Adrenal gland (tissue), 12 donors: ENCODE data around the gene NOD2. TPM values are rescaled to one million over a fixed set of nuclear protein-coding genes. Genes with fewer than 3 reads are reported as not detected.
A peak's percentile ranks its signal among the peaks of the same experiment; 100 is the strongest.

ENCODE experiments used
- DNase-seq, 7 donors: peaks; one replicate each; pipeline ENCODE4 v3.0.0-alpha.2; 2019 to 2020
- H3K27ac ChIP-seq, 5 donors: fragments of 200-600 bp; sonication (generic) in 4 of 5; 1 replicate in 3 of 5; 2 replicates in 2 of 5; pipeline versions ENCODE4 v1.5.1 to v1.8.0; 2016 to 2020; ENCODE audit warnings: mild to moderate bottlenecking in 1 of 5
- H3K27me3 ChIP-seq: fragments of 200-600 bp; 2 replicates; pipeline ENCODE4 v1.8.0; 2021
- H3K36me3 ChIP-seq, 2 donors: fragments of 200-600 bp; replicated peaks in 1 of 2; 1 replicate in 1 of 2; 2 replicates in 1 of 2; pipeline versions ENCODE4 v1.5.1 to v1.8.0; 2018 to 2022
- H3K4me1 ChIP-seq, 2 donors: fragments of 200-600 bp; replicated peaks in 1 of 2; 1 replicate in 1 of 2; 2 replicates in 1 of 2; pipeline versions ENCODE4 v1.5.1 to v1.8.0; 2018 to 2021
- H3K4me3 ChIP-seq, 4 donors: fragments of 200-600 bp; sonication (generic) in 3 of 4; one replicate each; pipeline ENCODE4 v1.5.1; 2016 to 2018
- H3K9me3 ChIP-seq, 3 donors: fragments of 200-600 bp; sonication (generic) in 1 of 3; replicated peaks in 1 of 3; 1 replicate in 2 of 3; 2 replicates in 1 of 3; pipeline versions ENCODE4 v1.5.1 to v1.8.0; 2016 to 2021
- POLR2A ChIP-seq, 2 donors: fragments of 450-650 bp; IDR thresholded peaks; one replicate each; pipeline ENCODE4 v1.6.1; 2017; ENCODE audit warnings: antibody characterized with exemption in 2 of 2, mild to moderate bottlenecking in 2 of 2, moderate library complexity in 1 of 2
- WGBS, 4 donors: extraction: QIAGEN DNeasy Blood & Tissue Kit in 2 of 4; methylation state at CpG; one replicate each; pipeline versions ENCODE4 v1.1.5 to v1.1.7; 2013 to 2017; 5-methylcytosine and 5-hydroxymethylcytosine counted together
- intact Hi-C, 2 donors: fragments of 100-400 bp; cut with DNase I; formaldehyde crosslinking; loops; one replicate each; pipeline versions ENCODE4 v1.14.1 to v1.15.0; 2022 to 2023
- polyA plus RNA-seq, 3 donors: library from polyadenylated mRNA; stranded (reverse); fragments of 200-250 nt in 2 of 3; fragments of 350-450 nt in 1 of 3; fragmentation: Illumina TruSeq in 1 of 3; extraction: RNeasy Lipid Tissue Mini Kit (QIAGEN cat#74804) in 1 of 3; gene quantifications; one replicate each; pipeline ENCODE4 v1.2.3, GENCODE V29; 2013 to 2014
- total RNA-seq, 9 donors: library from RNA; depleted of rRNA in 4 of 9; stranded (reverse); fragments of >200 nt in 4 of 9; fragments of 120-200 nt in 1 of 9; fragmentation: NEBNext Ultra II Directional in 1 of 9; extraction: Animal tissue kit (Norgen Biotek cat#: 25700) in 1 of 9; gene quantifications; one replicate each; pipeline versions ENCODE4 v1.1.0 to v1.2.4, GENCODE V29; 2013 to 2023
- TF ChIP-seq, protein P1 (sequence below), 6 experiments: fragments of 450-650 bp in 4 of 6; fragments of 200-600 bp in 2 of 6; sonication (generic) in 1 of 6; IDR thresholded peaks; 1 replicate in 5 of 6; 2 replicates in 1 of 6; pipeline versions ENCODE4 v1.5.1 to v1.8.0; 2016 to 2021; ENCODE audit warnings: antibody characterized with exemption in 6 of 6, mild to moderate bottlenecking in 2 of 6, moderate library complexity in 1 of 6
- donor health status: healthy with polysubstance abuse.
- donor health status: Bipolar disorder and iron deficiency.
- donor health status: DM: yes; HTN: yes; CAD: no.
- donor health status: DM: no; HTN: no; CAD: no.
- donor health status: DM: no; HTN: no; CAD: no.
- donor health status: DM: yes; HTN: yes; CAD: no.

The NOD2 gene
- total and polyA plus RNA-seq, 12 donors, result 0.12 to 3.7 (median 1.1) TPM

GRCh38 chr16:50744881-50745280, 51.5 kb downstream of the NOD2 start:
- H3K4me1 ChIP-seq, result peaks cover 18 to 52% of the 10 kb centered on the region in 2 donors
- 47 to 58% (median 51%) methylated on average over 3 of the region's 3 CpGs for WGBS, 4 donors
- H3K27ac ChIP-seq, result peak overlapping the region in 2 of 5 donors; percentile 19 to 35
- no peaks in the 10 kb centered on the region for H3K27me3 ChIP-seq
- intact Hi-C loops, result no loop called here
- TF ChIP-seq, protein P1, sequence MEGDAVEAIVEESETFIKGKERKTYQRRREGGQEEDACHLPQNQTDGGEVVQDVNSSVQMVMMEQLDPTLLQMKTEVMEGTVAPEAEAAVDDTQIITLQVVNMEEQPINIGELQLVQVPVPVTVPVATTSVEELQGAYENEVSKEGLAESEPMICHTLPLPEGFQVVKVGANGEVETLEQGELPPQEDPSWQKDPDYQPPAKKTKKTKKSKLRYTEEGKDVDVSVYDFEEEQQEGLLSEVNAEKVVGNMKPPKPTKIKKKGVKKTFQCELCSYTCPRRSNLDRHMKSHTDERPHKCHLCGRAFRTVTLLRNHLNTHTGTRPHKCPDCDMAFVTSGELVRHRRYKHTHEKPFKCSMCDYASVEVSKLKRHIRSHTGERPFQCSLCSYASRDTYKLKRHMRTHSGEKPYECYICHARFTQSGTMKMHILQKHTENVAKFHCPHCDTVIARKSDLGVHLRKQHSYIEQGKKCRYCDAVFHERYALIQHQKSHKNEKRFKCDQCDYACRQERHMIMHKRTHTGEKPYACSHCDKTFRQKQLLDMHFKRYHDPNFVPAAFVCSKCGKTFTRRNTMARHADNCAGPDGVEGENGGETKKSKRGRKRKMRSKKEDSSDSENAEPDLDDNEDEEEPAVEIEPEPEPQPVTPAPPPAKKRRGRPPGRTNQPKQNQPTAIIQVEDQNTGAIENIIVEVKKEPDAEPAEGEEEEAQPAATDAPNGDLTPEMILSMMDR (IDR thresholded peaks at IDR 0.05), result no peak
- no peak for TF ChIP-seq POLR2A (IDR thresholded peaks at IDR 0.05)
- peaks cover 0 to 2% of the 10 kb centered on the region in 2 donors for H3K36me3 ChIP-seq
- H3K9me3 ChIP-seq, result no peaks in the 10 kb centered on the region
- H3K4me3 ChIP-seq, result peak overlapping the region in 1 of 4 donors; percentile 2
- no peak for DNase-seq

GRCh38 chr16:50745940-50746339, 52.5 kb downstream of the NOD2 start:
- TF ChIP-seq, protein P1 (IDR thresholded peaks at IDR 0.05), result no peak
- no peak for TF ChIP-seq POLR2A (IDR thresholded peaks at IDR 0.05)
- WGBS, 4 donors, result 76 to 85% (median 81%) methylated on average over 4 of the region's 4 CpGs
- intact Hi-C loops, result no loop called here

DNA sequence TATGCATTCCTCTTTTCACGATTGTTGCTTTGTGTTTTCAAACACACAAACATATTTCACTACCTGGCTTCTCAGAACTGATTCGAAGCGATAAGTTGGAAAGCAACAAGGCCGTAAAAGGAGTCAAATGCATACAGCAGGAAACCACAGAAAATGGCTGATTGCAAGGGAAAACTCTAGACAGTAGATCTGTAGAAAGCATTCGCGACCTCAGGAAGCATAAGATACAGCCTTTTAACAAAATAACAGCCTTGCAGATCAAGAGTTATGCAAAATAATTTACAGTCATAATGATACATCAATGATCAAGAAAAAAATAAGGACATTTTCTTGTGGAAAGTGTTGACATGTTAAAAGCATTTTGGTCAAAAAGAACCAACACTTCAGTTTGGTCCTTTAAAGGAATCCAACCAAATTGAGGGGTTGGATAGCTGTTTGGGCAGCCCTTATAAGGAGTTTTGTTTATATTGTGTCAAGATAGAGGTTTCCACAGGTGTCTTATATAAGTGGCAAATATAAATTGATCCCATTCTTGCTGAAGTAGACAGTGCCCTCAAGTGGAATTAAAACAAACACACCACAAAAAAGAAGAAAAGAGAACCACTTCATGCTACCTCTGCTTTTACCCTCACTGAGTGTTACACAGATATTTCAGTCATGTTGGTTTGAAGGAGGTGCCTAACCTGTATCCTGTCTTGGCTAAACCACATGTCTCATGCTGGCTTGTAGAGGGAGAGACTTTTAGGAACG, 54.0 kb downstream of the NOD2 start:
- intact Hi-C loops, result no loop called here
- H3K9me3 ChIP-seq, result no peaks in the 10 kb centered on the region
- peaks cover 0 to 4% of the 10 kb centered on the region in 2 donors for H3K36me3 ChIP-seq
- 71 to 78% (median 74%) methylated on average over 7 of the region's 7 CpGs for WGBS, 4 donors
- TF ChIP-seq, protein P1 (IDR thresholded peaks at IDR 0.05), result peak in 4 of 6 experiments; percentile 16 to 31 (median 24)
- TF ChIP-seq POLR2A (IDR thresholded peaks at IDR 0.05), result no peak
- no peak overlapping the region for H3K27ac ChIP-seq
- DNase-seq, result no peak
- no peak overlapping the region for H3K4me3 ChIP-seq
- H3K4me1 ChIP-seq, result peaks cover 13 to 63% of the 10 kb centered on the region in 2 donors
- H3K27me3 ChIP-seq, result no peaks in the 10 kb centered on the region

More at GRCh38 chr16:50745940-50746339, 52.5 kb downstream of the NOD2 start:
- no peaks in the 10 kb centered on the region for H3K27me3 ChIP-seq
- H3K4me3 ChIP-seq, result no peak overlapping the region
- no peak for DNase-seq
- peaks cover 0 to 4% of the 10 kb centered on the region in 2 donors for H3K36me3 ChIP-seq
- peak overlapping the region in 1 of 5 donors; percentile 7 for H3K27ac ChIP-seq
- H3K4me1 ChIP-seq, result peaks cover 18 to 62% of the 10 kb centered on the region in 2 donors
- H3K9me3 ChIP-seq, result no peaks in the 10 kb centered on the region

GRCh38 chr16:50751528-50751927, 58.1 kb downstream of the NOD2 start:
- TF ChIP-seq POLR2A (IDR thresholded peaks at IDR 0.05), result no peak
- TF ChIP-seq, protein P1 (IDR thresholded peaks at IDR 0.05), result no peak
- 55 to 66% (median 57%) methylated on average over 6 of the region's 6 CpGs for WGBS, 4 donors
- Histone ChIP-seq H3K4me1 (peaks cover 0 to 29% of the 10 kb centered on the region in 2 donors), H3K9me3 (no peaks in the 10 kb centered on the region), H3K27ac (no peak overlapping the region), H3K36me3 (peaks cover 0 to 14% of the 10 kb centered on the region in 2 donors), H3K27me3 (no peaks in the 10 kb centered on the region), H3K4me3 (no peak overlapping the region)
- intact Hi-C loops, result no loop called here
- DNase-seq, result no peak
